AG09309 (cell line): ENCODE measurements around the gene GREB1L.

Source experiments
- DNase-seq: peaks from one replicate; pipeline ENCODE4 v3.0.0-alpha.2; 2010; ENCODE audit warnings: low read depth
- H3K4me3 ChIP-seq: 2 replicates; pipeline ENCODE4 v1.5.1; 2011; ENCODE audit warnings: mild to moderate bottlenecking, low read depth, low read length, moderate library complexity; ENCODE audit not compliant: control insufficient read depth
- CTCF ChIP-seq: IDR thresholded peaks from 2 replicates; pipeline ENCODE4 v1.5.1; 2011; ENCODE audit warnings: mild to moderate bottlenecking, low read depth, low read length, inconsistent platforms; ENCODE audit not compliant: insufficient read depth, control insufficient read depth; ENCODE audit errors: missing control alignments

Gene GREB1L

GRCh38 chr18:21327101-21327500 lies 85.1 kb downstream of the GREB1L start:
- no peak overlapping the region for H3K4me3 ChIP-seq
- no peak for TF ChIP-seq CTCF
- no peak for DNase-seq

- TF ChIP-seq CTCF = no peak
- H3K4me3 ChIP-seq = no peak overlapping the region
- DNase-seq = no peak
These were observed 88.2 kb downstream of the GREB1L start for GRCh38 chr18:21330122-21330701.

- no peak for DNase-seq
- H3K4me3 ChIP-seq = no peak overlapping the region
- no peak for TF ChIP-seq CTCF
These were observed 89.0 kb downstream of the GREB1L start for GRCh38 chr18:21331065-21331464.

- TF ChIP-seq CTCF = no peak
- no peak overlapping the region for H3K4me3 ChIP-seq
- no peak for DNase-seq
These were observed 94.0 kb downstream of the GREB1L start for GRCh38 chr18:21335927-21336488.

- no peak for TF ChIP-seq CTCF
- no peak overlapping the region for H3K4me3 ChIP-seq
- DNase-seq = no peak
These were observed 94.8 kb downstream of the GREB1L start for GRCh38 chr18:21336846-21337245.

- DNase-seq = no peak
- no peak overlapping the region for H3K4me3 ChIP-seq
- no peak for TF ChIP-seq CTCF
These were observed 99.1 kb downstream of the GREB1L start for GRCh38 chr18:21341141-21341540.

- DNase-seq = no peak
- H3K4me3 ChIP-seq = no peak overlapping the region
- no peak for TF ChIP-seq CTCF
These were observed 100.3 kb downstream of the GREB1L start for GRCh38 chr18:21342372-21342771.
